CD4-positive, alpha-beta T cell treated with Interleukin-12 subunit alpha and Interleukin-12 subunit beta, for 1 hour (primary cell): ENCODE results near the gene TSPAN4.

ENCODE experiments used
- DNase-seq: peaks from one replicate; pipeline ENCODE4 v3.0.0-alpha.2; 2020

The TSPAN4 gene

DNA sequence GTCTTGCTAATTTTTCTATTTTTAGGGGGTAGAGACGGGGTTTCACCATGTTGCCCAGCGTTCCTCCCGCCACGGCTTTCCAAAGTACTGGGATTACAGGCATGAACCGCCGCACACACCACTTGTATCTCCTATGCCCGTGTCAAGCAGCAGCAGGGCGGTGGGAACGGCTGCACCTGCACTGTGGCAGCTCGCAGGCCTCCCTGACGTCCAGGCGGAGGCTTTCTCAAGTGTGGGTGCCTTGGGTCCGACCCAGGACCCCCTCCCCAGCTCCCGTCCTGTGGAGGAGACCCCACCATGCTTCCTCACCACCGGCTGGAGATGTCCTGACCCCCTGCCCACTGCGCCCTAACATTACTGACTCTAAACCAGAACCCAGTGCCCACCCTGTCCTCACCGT is 25.7 kb downstream of the TSPAN4 start:
- DNase-seq, result no peak

DNA sequence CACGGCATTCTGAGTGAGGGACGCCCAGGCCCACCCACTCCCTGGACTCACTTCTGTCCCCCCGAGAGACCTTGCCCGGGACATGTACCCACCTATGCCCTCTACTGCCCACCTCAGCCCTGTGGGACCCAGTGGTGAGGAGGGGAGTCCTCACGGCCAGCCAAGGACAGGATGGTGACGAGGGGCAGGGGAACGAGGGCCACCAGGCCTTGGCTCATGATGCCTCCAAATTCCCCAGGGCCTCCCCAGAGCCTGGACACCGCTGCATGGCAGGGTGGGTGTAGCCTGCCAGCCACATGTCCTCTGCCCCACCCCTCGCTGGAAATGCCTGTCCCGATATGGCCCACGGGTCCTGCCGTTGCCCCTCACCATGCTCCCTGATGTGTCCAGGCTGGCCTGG is 26.1 kb downstream of the TSPAN4 start:
- no peak for DNase-seq

GRCh38 chr11:869399-870126 is 26.9 kb downstream of the TSPAN4 start:
- no peak for DNase-seq

- no peak for DNase-seq
Measured at GRCh38 chr11:870127-870413, 27.4 kb downstream of the TSPAN4 start.

GRCh38 chr11:870418-870817 is 27.8 kb downstream of the TSPAN4 start:
- DNase-seq, result no peak

- DNase-seq, result no peak
Measured at GRCh38 chr11:871472-871871, 28.8 kb downstream of the TSPAN4 start.

- DNase-seq, result no peak
Measured at GRCh38 chr11:872799-873198, 30.1 kb downstream of the TSPAN4 start.

GRCh38 chr11:873706-874105 is 31.1 kb downstream of the TSPAN4 start:
- DNase-seq, result no peak

DNA sequence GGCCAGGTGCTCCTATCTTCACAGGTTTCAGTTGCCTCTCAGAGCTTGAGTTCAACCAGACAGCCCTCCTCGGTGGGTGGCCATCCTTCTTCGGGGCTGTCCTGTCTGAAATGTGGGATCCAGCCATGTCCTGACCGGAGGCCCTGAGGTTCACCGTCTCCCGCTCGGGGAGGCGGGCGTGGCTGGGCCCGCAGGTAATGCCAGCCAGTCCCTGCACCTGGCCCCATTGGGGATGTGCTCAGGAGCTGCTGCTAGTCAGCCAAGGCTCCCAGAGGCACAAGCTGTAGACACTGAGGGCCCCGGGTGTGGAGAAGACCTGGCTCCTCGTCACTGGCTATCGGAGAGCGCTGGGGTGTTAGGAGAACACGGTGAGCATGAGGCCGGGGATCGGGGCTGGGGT is 32.6 kb downstream of the TSPAN4 start:
- DNase-seq, result no peak

DNA sequence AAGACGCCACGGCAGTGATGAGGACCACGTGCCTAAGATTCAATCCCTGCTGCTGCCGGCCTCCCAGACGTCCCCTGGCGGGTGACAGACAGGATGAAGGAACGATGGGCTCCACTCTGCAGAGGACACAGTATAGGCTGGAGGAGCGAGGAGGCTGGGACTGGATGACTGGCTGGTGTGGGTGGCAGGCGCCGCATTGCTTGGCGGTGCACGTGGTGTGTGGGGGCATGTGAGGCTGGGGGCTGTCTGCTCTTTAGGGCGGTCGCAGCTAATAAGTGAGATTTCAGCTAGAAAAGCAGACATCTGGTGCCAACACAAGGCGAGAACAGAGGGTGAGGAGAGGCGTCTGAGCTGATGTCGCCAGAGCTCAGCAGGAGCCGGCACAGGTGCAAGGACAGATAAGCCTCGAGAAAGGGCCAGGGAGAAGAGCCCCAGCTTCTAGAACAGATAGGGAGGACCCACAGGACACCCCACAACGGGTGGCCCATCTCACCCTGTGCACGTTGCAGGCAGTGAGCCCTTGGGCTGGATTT is 33.2 kb downstream of the TSPAN4 start:
- DNase-seq, result no peak

DNA sequence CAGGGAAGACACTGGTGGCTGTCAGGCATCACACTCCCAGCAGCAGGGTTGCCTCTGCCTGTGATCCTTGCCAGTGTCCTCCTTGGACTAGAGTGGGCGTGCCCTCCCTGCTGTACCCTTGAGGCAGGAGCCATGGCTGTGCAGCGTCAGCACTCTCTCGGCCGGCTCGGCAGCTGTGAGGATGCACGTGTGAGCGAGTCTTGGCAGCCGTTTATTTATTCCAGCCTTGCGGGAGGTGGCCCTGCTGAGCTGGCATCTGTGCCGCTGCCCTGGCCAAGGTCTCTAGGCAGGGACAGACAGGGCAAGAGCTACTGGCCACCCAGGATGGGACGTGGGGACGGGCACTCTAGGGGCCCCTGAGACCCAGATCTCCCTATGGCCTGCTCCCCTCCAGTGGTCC is 33.9 kb downstream of the TSPAN4 start:
- no peak for DNase-seq

DNA sequence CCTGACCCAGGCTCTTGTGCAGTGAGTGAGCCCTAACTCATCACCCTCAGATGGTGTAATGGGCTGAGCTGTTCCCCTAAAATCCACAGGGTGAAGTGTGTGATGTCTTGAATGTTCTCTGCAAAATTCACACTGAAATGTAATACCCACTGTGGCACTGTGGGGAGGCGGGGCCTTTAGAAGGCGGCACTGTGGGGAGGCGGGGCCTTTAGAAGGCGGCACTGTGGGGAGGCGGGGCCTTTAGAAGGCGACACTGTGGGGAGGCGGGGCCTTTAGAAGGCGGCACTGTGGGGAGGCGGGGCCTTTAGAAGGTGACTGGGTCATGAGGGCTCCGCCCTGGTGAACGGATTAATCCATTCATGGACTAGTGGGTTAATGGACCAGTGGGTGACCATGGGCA is 34.9 kb downstream of the TSPAN4 start:
- no peak for DNase-seq

- DNase-seq, result no peak
Measured at GRCh38 chr11:880447-880846, 37.8 kb downstream of the TSPAN4 start.

- no peak for DNase-seq
Measured at GRCh38 chr11:882596-882995, 39.9 kb downstream of the TSPAN4 start.

GRCh38 chr11:883527-883926 is 40.9 kb downstream of the TSPAN4 start:
- no peak for DNase-seq

DNA sequence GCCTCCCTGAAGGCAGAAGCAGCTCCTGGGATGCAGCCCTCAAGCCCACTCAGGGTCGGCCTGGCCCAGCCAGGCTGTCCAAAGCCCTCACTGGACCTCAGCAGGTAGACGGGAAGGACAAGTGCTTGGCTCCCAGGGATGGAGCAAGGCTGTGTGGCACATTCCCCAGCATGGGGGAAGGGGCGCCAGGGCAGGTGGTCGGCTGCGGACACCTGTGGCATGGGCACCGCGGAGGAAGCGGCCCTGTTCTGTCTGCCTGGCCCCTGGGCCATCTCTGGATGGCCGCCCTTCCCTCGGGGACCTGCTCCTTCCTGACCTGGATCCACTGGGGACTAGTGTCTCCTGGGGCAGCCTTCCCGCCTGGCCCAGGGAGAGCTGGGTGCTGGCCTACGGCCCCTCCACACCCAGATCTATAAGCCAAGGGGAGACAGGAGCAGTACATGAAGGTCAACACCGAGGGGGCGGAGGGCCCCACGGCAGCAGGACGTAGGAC is 42.0 kb downstream of the TSPAN4 start:
- DNase-seq, result no peak

DNA sequence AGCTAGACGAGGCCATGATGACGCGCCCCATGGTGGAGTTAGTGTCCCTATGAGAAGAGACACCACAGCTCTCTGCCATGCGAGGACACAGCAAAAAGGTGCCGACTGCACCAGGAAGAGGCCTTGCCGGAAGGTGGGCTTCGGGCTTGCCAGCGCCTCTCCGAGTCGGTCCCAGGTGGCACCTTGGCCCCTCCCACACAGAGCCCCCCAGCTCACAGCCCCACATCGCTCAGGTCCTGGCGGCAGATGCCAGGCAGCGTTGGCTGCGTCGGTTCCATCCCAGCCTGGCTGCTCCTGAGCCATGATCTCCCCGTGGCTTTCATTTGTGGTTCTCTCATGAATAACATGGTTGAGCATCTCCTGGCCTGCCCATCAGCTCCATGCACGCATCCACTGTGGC is 43.9 kb downstream of the TSPAN4 start:
- no peak for DNase-seq

DNA sequence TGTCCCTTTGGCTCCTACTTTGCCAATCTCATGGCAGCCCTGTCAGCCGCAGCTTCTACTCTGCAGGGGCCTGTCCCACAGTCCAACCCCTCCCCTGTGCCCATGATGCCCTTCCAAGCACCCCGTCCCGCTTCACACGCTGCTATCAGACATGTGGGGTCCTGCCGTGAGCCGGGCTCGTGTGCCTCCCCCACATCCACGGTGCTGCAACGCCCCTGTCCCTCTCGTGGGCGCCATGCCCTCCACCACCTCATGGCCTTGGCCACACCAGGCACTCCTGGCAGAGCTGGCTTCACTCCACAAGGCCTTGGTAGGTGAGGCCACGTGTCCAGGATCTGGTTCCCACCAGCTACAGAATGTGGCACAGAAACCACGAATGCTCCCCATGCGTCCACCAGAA is 44.9 kb downstream of the TSPAN4 start:
- DNase-seq, result no peak

- DNase-seq, result no peak
Measured at GRCh38 chr11:888310-889212, 45.9 kb downstream of the TSPAN4 start.

DNA sequence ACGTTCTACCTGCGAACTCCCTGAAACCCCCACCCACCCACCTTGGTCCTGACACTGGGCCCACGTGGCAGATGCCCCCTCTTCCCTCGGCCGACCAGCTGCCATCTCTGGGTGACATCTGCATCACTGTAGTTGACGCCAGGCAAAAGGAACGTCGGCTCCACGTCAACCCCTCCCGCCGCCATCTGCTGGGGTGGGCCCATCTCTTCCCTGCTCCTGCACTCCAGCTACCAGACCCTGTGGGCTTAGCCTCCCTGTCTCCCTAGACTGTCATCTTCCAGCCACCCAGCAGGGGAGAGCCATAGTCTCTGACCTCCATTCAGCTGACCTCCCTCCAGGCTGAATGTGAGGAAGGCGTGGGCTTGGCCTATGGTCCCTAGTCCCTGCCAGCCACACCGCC is 46.6 kb downstream of the TSPAN4 start:
- no peak for DNase-seq

DNA sequence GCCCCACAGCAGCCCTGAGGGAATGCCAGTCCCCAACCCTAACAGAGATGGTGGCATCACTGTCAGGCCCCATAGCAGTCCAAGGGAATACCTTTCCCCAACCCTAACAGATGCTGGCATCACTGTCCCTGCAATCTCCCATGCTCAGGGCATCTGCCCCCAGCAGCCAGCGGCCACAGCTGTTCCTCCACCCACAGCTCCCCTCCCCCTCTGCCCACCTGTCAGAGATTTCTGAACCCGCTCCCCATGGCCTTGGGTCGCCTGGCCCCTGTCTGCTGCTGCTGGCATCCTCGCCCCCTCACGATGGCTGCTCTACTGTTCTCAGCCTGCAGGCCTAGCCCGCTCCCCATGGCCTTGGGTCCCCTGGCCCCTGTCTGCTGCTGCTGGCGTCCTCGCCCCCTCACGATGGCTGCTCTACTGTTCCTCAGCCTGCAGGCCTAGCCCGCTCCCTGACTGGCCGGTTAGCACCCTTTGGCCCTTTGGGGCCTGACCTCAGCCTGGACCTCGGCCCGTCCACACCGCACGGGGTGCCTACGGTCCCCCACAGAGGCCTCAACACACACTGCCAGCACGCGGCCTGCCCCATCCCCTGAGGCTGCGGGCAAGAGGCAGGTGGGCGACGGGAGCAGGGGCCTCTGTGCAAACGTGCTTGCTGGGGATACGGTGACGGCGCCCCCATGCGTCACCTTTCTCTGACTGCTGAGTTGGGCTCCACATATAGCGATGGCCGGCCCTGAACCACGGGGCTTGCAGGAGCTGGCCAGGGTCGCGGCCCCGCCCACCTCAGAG is 47.2 kb downstream of the TSPAN4 start:
- DNase-seq, result no peak

DNA sequence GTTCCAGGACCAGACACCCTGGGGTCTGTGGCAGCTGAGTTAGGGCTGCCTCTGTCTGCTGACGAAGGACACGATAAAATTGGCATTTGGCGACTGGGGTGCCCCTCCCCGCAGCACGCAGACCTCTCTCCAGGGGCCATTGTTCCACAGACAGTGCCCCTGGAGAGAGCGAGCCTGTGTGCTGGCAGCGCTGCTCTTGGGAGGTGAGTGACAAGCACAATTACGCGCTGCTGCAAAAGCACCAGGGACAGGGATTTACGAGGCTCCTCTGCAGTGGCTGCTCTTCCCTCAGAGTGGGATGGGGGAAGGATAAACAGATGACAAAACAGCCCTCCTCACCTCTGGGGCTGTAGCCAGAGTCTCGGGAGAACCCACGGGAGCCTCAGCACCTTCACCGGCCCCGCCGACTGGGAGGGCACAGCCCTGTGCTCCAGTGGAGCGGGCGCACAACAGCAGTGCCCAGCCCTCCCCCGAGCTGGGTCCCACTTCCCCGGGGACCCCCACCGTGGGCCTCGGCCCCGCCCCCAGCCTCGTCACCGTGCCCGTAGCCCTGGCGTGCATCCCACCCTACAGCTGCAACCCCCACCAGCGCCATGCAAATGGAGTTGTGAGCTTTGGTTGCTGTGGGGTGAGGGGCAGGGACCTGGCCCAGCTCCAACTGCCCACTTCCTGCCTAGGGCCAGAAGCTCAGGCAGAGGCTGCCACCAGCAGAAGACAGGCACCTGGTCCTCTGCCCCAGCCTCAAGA is 48.3 kb downstream of the TSPAN4 start:
- no peak for DNase-seq
